H1 (cell line): ENCODE data around the gene PRKN. TPM values are rescaled to one million over a fixed set of nuclear protein-coding genes. Genes with fewer than 3 reads are reported as not detected.

Source experiments
- CTCF ChIA-PET: fragments of 300-600 bp; sonication (Branson Sonifier 250); formaldehyde crosslinking; loops from one replicate; lab custom pipeline; 2021; ENCODE audit not compliant: partially characterized antibody; lab: Charles Lee
- POLR2A ChIA-PET: fragments of 300-600 bp; sonication (Branson Sonifier 250); formaldehyde crosslinking; loops from one replicate; lab custom pipeline; 2021; ENCODE audit warnings: inconsistent platforms; ENCODE audit not compliant: partially characterized antibody; lab: Charles Lee
- DNase-seq, 2 experiments: peaks; one replicate each; pipeline versions ENCODE4 v3.0.0 to v3.0.0-alpha.2; 2010 to 2022; ENCODE audit warnings: low spot score in 2 of 2, low read depth in 1 of 2, mixed read lengths in 1 of 2
- FAIRE-seq: peaks from 2 replicates; lab custom pipeline; 2011; peaks lifted over from hg19 to GRCh38; lab: Jason Lieb, UNC
- H2AFZ ChIP-seq: 2 replicates; pipeline ENCODE4 v1.8.1; 2012; ENCODE audit warnings: low read length, inconsistent platforms
- H2AK5ac ChIP-seq: 2 replicates; pipeline ENCODE4 v1.6.1; 2013; ENCODE audit warnings: low read depth, low read length
- H2BK120ac ChIP-seq: replicated peaks from 2 replicates; pipeline ENCODE3; 2013; ENCODE audit warnings: low read depth, low read length, inconsistent platforms
- H2BK12ac ChIP-seq: 2 replicates; pipeline ENCODE4 v1.6.1; 2013; ENCODE audit warnings: low read depth, low read length
- H2BK15ac ChIP-seq: 2 replicates; pipeline ENCODE4 v1.6.1; 2013; ENCODE audit warnings: low read length
- H2BK20ac ChIP-seq: 2 replicates; pipeline ENCODE4 v1.6.1; 2013; ENCODE audit warnings: low read length
- H2BK5ac ChIP-seq: 2 replicates; pipeline ENCODE4 v1.6.1; 2013; ENCODE audit warnings: low read depth, low read length
- H3K14ac ChIP-seq: 2 replicates; pipeline ENCODE4 v1.6.1; 2013; ENCODE audit warnings: inconsistent platforms; ENCODE audit not compliant: insufficient read length
- H3K18ac ChIP-seq: 2 replicates; pipeline ENCODE4 v1.6.1; 2013; ENCODE audit warnings: low read length; ENCODE audit errors: extremely low read depth
- H3K23ac ChIP-seq: 2 replicates; pipeline ENCODE4 v1.6.1; 2013; ENCODE audit warnings: inconsistent platforms; ENCODE audit not compliant: insufficient read length
- H3K23me2 ChIP-seq: 2 replicates; pipeline ENCODE4 v1.6.1; 2013; ENCODE audit warnings: low read depth, low read length
- H3K27ac ChIP-seq: 2 replicates; pipeline ENCODE4 v1.6.1; 2011; ENCODE audit warnings: low read depth, low read length, inconsistent platforms
- H3K27me3 ChIP-seq, 4 experiments: replicated peaks in 1 of 4; 1 replicate in 1 of 4; 2 replicates in 3 of 4; pipeline versions ENCODE4 v1.6.1 to v1.8.1; 2011 to 2013; ENCODE audit warnings: low read length in 3 of 4, mild to moderate bottlenecking in 3 of 4, inconsistent platforms in 2 of 4, mixed read lengths in 2 of 4, moderate library complexity in 1 of 4; ENCODE audit not compliant: control insufficient read depth in 3 of 4, insufficient read depth in 3 of 4; ENCODE audit errors: extremely low read depth in 1 of 4
- H3K36me3 ChIP-seq, 4 experiments: 2 replicates each; pipeline versions ENCODE4 v1.6.1 to v1.8.1; 2011 to 2013; ENCODE audit warnings: mild to moderate bottlenecking in 4 of 4, low read length in 3 of 4, moderate library complexity in 2 of 4, control low read depth in 1 of 4, inconsistent platforms in 1 of 4; ENCODE audit not compliant: insufficient read depth in 4 of 4, control insufficient read depth in 2 of 4
- H3K4ac ChIP-seq: replicated peaks from 2 replicates; pipeline ENCODE3; 2013; ENCODE audit warnings: low read length, low read depth, mixed read lengths, inconsistent platforms; ENCODE audit not compliant: insufficient read length
- H3K4me1 ChIP-seq, 4 experiments: replicated peaks in 1 of 4; 1 replicate in 1 of 4; 2 replicates in 3 of 4; pipeline versions ENCODE4 v1.6.1 to v1.8.1; 2011 to 2013; ENCODE audit warnings: low read length in 3 of 4, inconsistent platforms in 2 of 4, mixed read lengths in 1 of 4; ENCODE audit not compliant: insufficient read depth in 4 of 4, control insufficient read depth in 3 of 4
- H3K4me2 ChIP-seq, 2 experiments: 2 replicates each; pipeline versions ENCODE4 v1.6.1 to v1.8.1; 2011 to 2013; ENCODE audit warnings: low read depth in 2 of 2, low read length in 2 of 2, control low read depth in 1 of 2, inconsistent platforms in 1 of 2, mild to moderate bottlenecking in 1 of 2; ENCODE audit not compliant: insufficient read depth in 1 of 2
- H3K4me3 ChIP-seq, 4 experiments: fragments of 200-600, 300-600 bp in 1 of 4; sonication (generic), shearing (Covaris generic), sonication (Bioruptor Twin) in 1 of 4; 2 replicates each; pipeline versions ENCODE4 v1.5.1 to v1.8.1; 2011 to 2016; ENCODE audit warnings: low read length in 4 of 4, low read depth in 3 of 4, control low read depth in 2 of 4, inconsistent platforms in 2 of 4, mild to moderate bottlenecking in 2 of 4, mixed read lengths in 1 of 4, moderate library complexity in 1 of 4; ENCODE audit not compliant: insufficient read depth in 2 of 4; ENCODE audit errors: extremely low read depth in 1 of 4
- H3K56ac ChIP-seq: replicated peaks from 2 replicates; pipeline ENCODE3; 2013; ENCODE audit warnings: low read depth, mild to moderate bottlenecking, mixed read lengths, low read length, inconsistent platforms; ENCODE audit not compliant: insufficient read length
- H3K79me1 ChIP-seq: 2 replicates; pipeline ENCODE4 v1.6.1; 2013; ENCODE audit warnings: low read depth, low read length, control low read depth
- H3K79me2 ChIP-seq, 2 experiments: 2 replicates each; pipeline versions ENCODE4 v1.6.1 to v1.8.1; 2012 to 2013; ENCODE audit warnings: low read length in 2 of 2, mild to moderate bottlenecking in 2 of 2, inconsistent platforms in 1 of 2; ENCODE audit not compliant: insufficient read depth in 2 of 2, control insufficient read depth in 1 of 2
- H3K9ac ChIP-seq, 4 experiments: replicated peaks in 1 of 4; 1 replicate in 1 of 4; 2 replicates in 3 of 4; pipeline versions ENCODE4 v1.6.1 to v1.8.1; 2011 to 2013; ENCODE audit warnings: low read depth in 3 of 4, low read length in 3 of 4, control low read depth in 2 of 4, mild to moderate bottlenecking in 2 of 4, moderate library complexity in 2 of 4, inconsistent platforms in 1 of 4; ENCODE audit errors: extremely low read depth in 1 of 4
- H3K9me3 ChIP-seq, 2 experiments: 2 replicates each; pipeline versions ENCODE4 v1.6.1 to v1.8.1; 2012 to 2013; ENCODE audit warnings: mild to moderate bottlenecking in 2 of 2, moderate library complexity in 2 of 2, control low read depth in 1 of 2, inconsistent platforms in 1 of 2, low read depth in 1 of 2, low read length in 1 of 2, mixed read lengths in 1 of 2; ENCODE audit not compliant: insufficient read depth in 2 of 2
- H4K20me1 ChIP-seq, 2 experiments: replicated peaks in 1 of 2; 2 replicates each; pipeline versions ENCODE3 to v1.8.1; 2011 to 2013; ENCODE audit warnings: inconsistent platforms in 2 of 2, low read length in 2 of 2, mild to moderate bottlenecking in 1 of 2; ENCODE audit not compliant: insufficient read depth in 2 of 2, control insufficient read depth in 1 of 2
- H4K5ac ChIP-seq: 2 replicates; pipeline ENCODE4 v1.6.1; 2013; ENCODE audit warnings: low read length, low read depth, mixed read lengths, inconsistent platforms; ENCODE audit not compliant: insufficient read length
- H4K8ac ChIP-seq: 2 replicates; pipeline ENCODE4 v1.8.0; 2013; ENCODE audit warnings: mild to moderate bottlenecking, moderate library complexity, low read length, inconsistent platforms; ENCODE audit not compliant: insufficient read depth; ENCODE audit errors: extremely low read depth
- H4K91ac ChIP-seq: replicated peaks from 2 replicates; pipeline ENCODE3; 2013; ENCODE audit warnings: low read length, mixed read lengths, inconsistent platforms; ENCODE audit not compliant: insufficient read length
- BRCA1 ChIP-seq: IDR thresholded peaks from 2 replicates; pipeline ENCODE4 v1.6.1; 2012; ENCODE audit warnings: low read depth, low read length, improper control_type of control experiment
- EP300 ChIP-seq, 2 experiments: IDR thresholded peaks; 1 replicate in 1 of 2; 2 replicates in 1 of 2; pipeline ENCODE4 v1.6.1; 2011 to 2012; ENCODE audit warnings: low read depth in 2 of 2, low read length in 2 of 2, mild to moderate bottlenecking in 2 of 2, borderline replicate concordance in 1 of 2, inconsistent platforms in 1 of 2, moderate library complexity in 1 of 2
- GTF2F1 ChIP-seq: IDR thresholded peaks from 2 replicates; pipeline ENCODE4 v1.6.1; 2012; ENCODE audit warnings: low read depth, low read length, improper control_type of control experiment, borderline replicate concordance
- HDAC6 ChIP-seq: IDR thresholded peaks from one replicate; pipeline ENCODE4 v1.7.1; 2012; ENCODE audit warnings: low read depth, mild to moderate bottlenecking, inconsistent platforms, low read length, moderate library complexity
- KDM1A ChIP-seq: fragments of 200-600, 300-600 bp; sonication (generic); IDR thresholded peaks from 2 replicates; pipeline ENCODE4 v1.7.1; 2016; ENCODE audit warnings: mild to moderate bottlenecking, low read length, borderline replicate concordance
- NANOG ChIP-seq: IDR thresholded peaks from 2 replicates; pipeline ENCODE4 v1.6.1; 2011; ENCODE audit warnings: low read length, low read depth, mild to moderate bottlenecking, inconsistent platforms; ENCODE audit not compliant: insufficient read depth, poor library complexity, severe bottlenecking
- PHF8 ChIP-seq: fragments of 200-600 bp; sonication (generic); conservative IDR thresholded peaks from 2 replicates; pipeline ENCODE4 v1.7.1; 2012; ENCODE audit warnings: low read depth, mild to moderate bottlenecking, inconsistent platforms, low read length, moderate library complexity
- RBBP5 ChIP-seq: IDR thresholded peaks from 2 replicates; pipeline ENCODE4 v1.7.1; 2012; ENCODE audit warnings: low read depth, mild to moderate bottlenecking, inconsistent platforms, low read length, moderate library complexity, borderline replicate concordance
- RXRA ChIP-seq: IDR thresholded peaks from 2 replicates; pipeline ENCODE4 v1.6.1; 2011; ENCODE audit warnings: low read depth, mild to moderate bottlenecking, low read length, moderate library complexity; ENCODE audit not compliant: insufficient read depth
- SIN3A ChIP-seq, 2 experiments: IDR thresholded peaks in 1 of 2; conservative IDR thresholded peaks in 1 of 2; 2 replicates each; pipeline ENCODE4 v1.6.1; 2011 to 2012; ENCODE audit warnings: low read length in 2 of 2, improper control_type of control experiment in 1 of 2, low read depth in 1 of 2, mild to moderate bottlenecking in 1 of 2
- TAF7 ChIP-seq: optimal IDR thresholded peaks from 2 replicates; pipeline ENCODE3; 2011; ENCODE audit warnings: low read depth, mild to moderate bottlenecking, inconsistent platforms, low read length, moderate library complexity, borderline replicate concordance
- USF2 ChIP-seq: IDR thresholded peaks from 2 replicates; pipeline ENCODE4 v1.6.1; 2011; ENCODE audit warnings: low read length, improper control_type of control experiment
- YY1 ChIP-seq: IDR thresholded peaks from 2 replicates; pipeline ENCODE4 v1.6.1; 2011; ENCODE audit warnings: low read depth, mild to moderate bottlenecking, low read length
- WGBS, 2 experiments: shearing (Covaris generic) in 1 of 2; methylation state at CpG; one replicate each; pipeline versions ENCODE4 v1.1.6 to v1.1.7; 2013 to 2015; ENCODE audit warnings: low lambda C conversion rate in 2 of 2, mixed read lengths in 2 of 2, inconsistent platforms in 1 of 2, low coverage in 1 of 2, missing lambda C conversion rate in 1 of 2; ENCODE audit not compliant: insufficient replicate concordance in 2 of 2, insufficient coverage in 1 of 2, insufficient read length in 1 of 2; ENCODE audit errors: extremely low coverage in 1 of 2, missing lambda C conversion rate in 1 of 2; 5-methylcytosine and 5-hydroxymethylcytosine counted together
- polyA plus RNA-seq, 7 experiments: library from polyadenylated mRNA; depleted of rRNA in 3 of 7; stranded (reverse) in 5 of 7; unstranded in 2 of 7; fragments of >200 nt in 5 of 7; fragments of 200-250 nt in 2 of 7; gene quantifications; 1 replicate in 5 of 7; 2 replicates in 1 of 7; 4 replicates in 1 of 7; pipeline versions ENCODE4 v1.2.1 to v1.2.3, GENCODE V29; 2011 to 2013; ENCODE audit warnings: missing spikeins in 2 of 7, mixed read lengths in 2 of 7
- total RNA-seq: library from RNA; stranded (reverse); fragmentation: NEBNext Ultra II Directional; extraction: Animal tissue kit (Norgen Biotek cat#: 25700); gene quantifications from 2 replicates; pipeline ENCODE4 v1.2.1, GENCODE V29; 2021

Gene PRKN
- total and polyA plus RNA-seq, 2 of the 8 experiments (the other 6 are each of a cell fraction or from before 2014, with no cell fraction given): 0.13 to 0.29 TPM

DNA sequence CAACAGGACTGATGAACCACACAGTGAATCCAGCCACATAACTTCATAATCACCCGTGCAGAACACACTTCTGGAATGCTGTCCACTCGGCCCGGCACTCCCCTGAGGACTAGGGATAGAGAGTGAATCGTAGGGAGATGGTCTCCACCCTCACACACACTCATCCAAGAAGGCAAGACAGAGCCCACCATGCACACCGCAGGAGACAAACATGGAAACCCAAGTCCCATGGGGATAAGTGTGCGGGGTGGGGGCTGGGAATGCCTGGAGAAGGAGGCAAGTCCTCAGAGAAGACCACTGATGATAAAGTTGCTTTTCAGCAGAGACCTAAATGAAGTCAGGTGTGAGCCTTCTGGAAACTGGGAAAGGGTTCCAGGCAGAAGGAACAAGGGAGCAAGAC is 1054.5 kb downstream of the PRKN start:
- no peaks in the 10 kb centered on the region for H3K36me3 ChIP-seq
- 94% methylated on average over 6 of the region's 6 CpGs; no CpG with 5 or more reads in 1 of the 2 experiments for WGBS, 2 experiments
- no peak for FAIRE-seq
- H3K79me1 ChIP-seq: no peaks in the 10 kb centered on the region
- H3K4ac ChIP-seq: no peak overlapping the region
- no peak overlapping the region for H2BK15ac ChIP-seq
- no peak overlapping the region for H2AFZ ChIP-seq
- no peak overlapping the region for H3K18ac ChIP-seq
- ChIA-PET POLR2A (no interaction called here), CTCF (no interaction called here)
- no peak overlapping the region for H2BK12ac ChIP-seq
- H3K27ac ChIP-seq: no peak overlapping the region
- H2BK5ac ChIP-seq: no peak overlapping the region
- H4K20me1 ChIP-seq: no peaks in the 10 kb centered on the region
- H3K56ac ChIP-seq: no peak overlapping the region
- no peaks in the 10 kb centered on the region for H3K27me3 ChIP-seq
- no peaks in the 10 kb centered on the region for H3K4me1 ChIP-seq
- H2AK5ac ChIP-seq: no peak overlapping the region
- no peak overlapping the region for H3K14ac ChIP-seq
- no peak overlapping the region for H2BK20ac ChIP-seq
- no peak overlapping the region for H4K91ac ChIP-seq
- no peaks in the 10 kb centered on the region for H3K23me2 ChIP-seq
- H4K8ac ChIP-seq: no peak overlapping the region
- no peak overlapping the region for H3K4me3 ChIP-seq
- no peaks in the 10 kb centered on the region for H3K79me2 ChIP-seq
- H3K23ac ChIP-seq: no peak overlapping the region
- no peak for DNase-seq
- no peak overlapping the region for H3K9ac ChIP-seq
- H3K4me2 ChIP-seq: no peak overlapping the region
- H2BK120ac ChIP-seq: no peak overlapping the region
- H4K5ac ChIP-seq: no peak overlapping the region
- no peaks in the 10 kb centered on the region for H3K9me3 ChIP-seq
- TF ChIP-seq BRCA1 (no peak), NANOG (no peak), GTF2F1 (no peak), SIN3A (conservative IDR thresholded peaks at IDR 0.05 in 1 of 2, IDR thresholded peaks at IDR 0.05 in 1 of 2; ENCODE audit: low read depth in 1 of 2, low read length in 2 of 2) (no peak), PHF8 (no peak), HDAC6 (no peak), TAF7 (no peak), USF2 (no peak), YY1 (no peak), RXRA (no peak), KDM1A (no peak), RBBP5 (no peak), EP300 (IDR thresholded peaks at IDR 0.05; ENCODE audit: borderline replicate concordance in 1 of 2, low read depth in 2 of 2, low read length in 2 of 2) (no peak)
